HG03432 (cell line): ENCODE data around the gene SLC25A13.

Source experiments
- ATAC-seq: cut with Tn5 transposase; IDR thresholded peaks from one replicate; pipeline ENCODE4 v1.9.1; 2021; ENCODE audit warnings: mild to moderate bottlenecking, moderate library complexity; ENCODE audit not compliant: unreplicated experiment

SLC25A13 gene

GRCh38 chr7:96322847-96323461 lies 1.1 kb upstream of the SLC25A13 start:
- no peak for ATAC-seq

- no peak for ATAC-seq
Measured at GRCh38 chr7:96322373-96322695, 436 bp upstream of the SLC25A13 start.

- ATAC-seq: peak; percentile 57
Measured at GRCh38 chr7:96321031-96321657, 754 bp downstream of the SLC25A13 start.

- peak; percentile 34 for ATAC-seq
Measured at GRCh38 chr7:96320442-96320841, 1.5 kb downstream of the SLC25A13 start.

GRCh38 chr7:96319439-96319838 lies 2.5 kb downstream of the SLC25A13 start:
- no peak for ATAC-seq

- ATAC-seq: no peak
Measured at GRCh38 chr7:96316949-96317348, 4.9 kb downstream of the SLC25A13 start.

- ATAC-seq: no peak
Measured at GRCh38 chr7:96315125-96315512, 6.8 kb downstream of the SLC25A13 start.

- ATAC-seq: no peak
Measured at GRCh38 chr7:96314402-96315124, 7.3 kb downstream of the SLC25A13 start.

GRCh38 chr7:96313940-96314339 lies 8.0 kb downstream of the SLC25A13 start:
- no peak for ATAC-seq

GRCh38 chr7:96312502-96312901 lies 9.4 kb downstream of the SLC25A13 start:
- ATAC-seq: no peak

GRCh38 chr7:96311967-96312366 lies 9.9 kb downstream of the SLC25A13 start:
- ATAC-seq: no peak

- no peak for ATAC-seq
Measured at GRCh38 chr7:96310110-96310509, 11.8 kb downstream of the SLC25A13 start.

- no peak for ATAC-seq
Measured at GRCh38 chr7:96308950-96309263, 13.0 kb downstream of the SLC25A13 start.

GRCh38 chr7:96308253-96308949 lies 13.5 kb downstream of the SLC25A13 start:
- no peak for ATAC-seq

- ATAC-seq: no peak
Measured at GRCh38 chr7:96306385-96307125, 15.3 kb downstream of the SLC25A13 start.

- no peak for ATAC-seq
Measured at GRCh38 chr7:96305915-96306314, 16.0 kb downstream of the SLC25A13 start.

GRCh38 chr7:96304573-96304972 lies 17.3 kb downstream of the SLC25A13 start:
- ATAC-seq: no peak

- ATAC-seq: no peak
Measured at GRCh38 chr7:96303686-96304443, 18.0 kb downstream of the SLC25A13 start.

- no peak for ATAC-seq
Measured at GRCh38 chr7:96303105-96303685, 18.7 kb downstream of the SLC25A13 start.

- ATAC-seq: no peak
Measured at GRCh38 chr7:96300986-96301385, 20.9 kb downstream of the SLC25A13 start.
